ENCODE results near the gene FLOT2.
A peak's percentile ranks its signal among the peaks of the same experiment; 100 is the strongest.
"Not testable (repeated sequence)": the region's sequence is repeated elsewhere in the genome, so short reads cannot be mapped to it uniquely, and the experiment has no call there.

FLOT2 gene

GRCh38 chr17:28916302-28916934 lies 18.9 kb upstream of the FLOT2 start:
- no peak for DNase-seq

GRCh38 chr17:28912938-28913333 lies 15.4 kb upstream of the FLOT2 start:
- no peak for DNase-seq

GRCh38 chr17:28912281-28912937 lies 14.9 kb upstream of the FLOT2 start:
- DNase-seq = no peak

- DNase-seq = no peak
Observed at GRCh38 chr17:28911411-28912045, 14.0 kb upstream of the FLOT2 start.

- no peak for DNase-seq
Observed at GRCh38 chr17:28910534-28910933, 13.0 kb upstream of the FLOT2 start.

- peak; percentile 32 for DNase-seq
Observed at GRCh38 chr17:28908640-28909167, 11.2 kb upstream of the FLOT2 start.

- no peak for DNase-seq
Observed at GRCh38 chr17:28907709-28908475, 10.4 kb upstream of the FLOT2 start.

GRCh38 chr17:28906706-28907438 lies 9.3 kb upstream of the FLOT2 start:
- no peak for DNase-seq

- no peak for DNase-seq
Observed at GRCh38 chr17:28906276-28906675, 8.7 kb upstream of the FLOT2 start.

- no peak for DNase-seq
Observed at GRCh38 chr17:28904800-28905199, 7.3 kb upstream of the FLOT2 start.

- not testable (repeated sequence) for DNase-seq
Observed at GRCh38 chr17:28903546-28903841, 6.0 kb upstream of the FLOT2 start.

GRCh38 chr17:28902819-28903545 lies 5.4 kb upstream of the FLOT2 start, which contains the start of gene DHRS13:
Gene DHRS13 (minus strand): TSS chr17:28903079. CDS start chr17:28902944, 135 bp downstream.
- peak; percentile 87 for DNase-seq

- DNase-seq = no peak
Observed at GRCh38 chr17:28901866-28902818, 4.6 kb upstream of the FLOT2 start.

GRCh38 chr17:28900986-28901726 lies 3.6 kb upstream of the FLOT2 start:
- no peak for DNase-seq

- DNase-seq = no peak
Observed at GRCh38 chr17:28899212-28899815, 1.8 kb upstream of the FLOT2 start.

- DNase-seq = no peak
Observed at GRCh38 chr17:28898527-28898955, 1.0 kb upstream of the FLOT2 start.

GRCh38 chr17:28897769-28898526 lies 415 bp upstream of the FLOT2 start:
- no peak for DNase-seq

- no peak for DNase-seq
Observed at GRCh38 chr17:28896491-28896883, 1.0 kb downstream of the FLOT2 start.

Measured in NCI-H226 (cell line).